HG02588 (cell line): ENCODE measurements around the gene AMACR.
A peak's percentile ranks its signal among the peaks of the same experiment; 100 is the strongest.
"Not testable (repeated sequence)": the region's sequence is repeated elsewhere in the genome, so short reads cannot be mapped to it uniquely, and the experiment has no call there.

ENCODE experiments used
- ATAC-seq: cut with Tn5 transposase; IDR thresholded peaks from one replicate; pipeline ENCODE4 v1.9.1; 2021; ENCODE audit warnings: mild to moderate bottlenecking, moderate library complexity; ENCODE audit not compliant: unreplicated experiment

The AMACR gene

DNA sequence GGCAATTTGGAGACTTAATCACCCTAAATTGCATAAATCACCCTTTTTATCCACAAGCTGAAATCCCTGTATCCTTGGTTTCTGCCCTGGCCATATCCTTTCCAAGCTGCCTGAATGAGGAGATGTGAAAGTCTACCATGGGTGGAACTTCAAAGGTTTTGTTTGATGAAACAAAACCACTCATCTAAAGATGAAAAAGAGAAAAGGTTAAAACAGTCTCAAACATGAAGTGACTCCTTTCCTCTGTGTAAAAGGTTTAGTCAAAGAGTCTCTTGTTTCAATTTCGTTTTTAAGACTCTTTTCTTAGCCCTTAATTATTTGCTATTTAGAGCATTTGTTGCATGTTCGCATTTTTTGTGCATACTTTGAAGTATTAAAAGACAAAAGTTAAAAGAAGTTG is 34.6 kb downstream of the AMACR start:
- ATAC-seq = no peak

DNA sequence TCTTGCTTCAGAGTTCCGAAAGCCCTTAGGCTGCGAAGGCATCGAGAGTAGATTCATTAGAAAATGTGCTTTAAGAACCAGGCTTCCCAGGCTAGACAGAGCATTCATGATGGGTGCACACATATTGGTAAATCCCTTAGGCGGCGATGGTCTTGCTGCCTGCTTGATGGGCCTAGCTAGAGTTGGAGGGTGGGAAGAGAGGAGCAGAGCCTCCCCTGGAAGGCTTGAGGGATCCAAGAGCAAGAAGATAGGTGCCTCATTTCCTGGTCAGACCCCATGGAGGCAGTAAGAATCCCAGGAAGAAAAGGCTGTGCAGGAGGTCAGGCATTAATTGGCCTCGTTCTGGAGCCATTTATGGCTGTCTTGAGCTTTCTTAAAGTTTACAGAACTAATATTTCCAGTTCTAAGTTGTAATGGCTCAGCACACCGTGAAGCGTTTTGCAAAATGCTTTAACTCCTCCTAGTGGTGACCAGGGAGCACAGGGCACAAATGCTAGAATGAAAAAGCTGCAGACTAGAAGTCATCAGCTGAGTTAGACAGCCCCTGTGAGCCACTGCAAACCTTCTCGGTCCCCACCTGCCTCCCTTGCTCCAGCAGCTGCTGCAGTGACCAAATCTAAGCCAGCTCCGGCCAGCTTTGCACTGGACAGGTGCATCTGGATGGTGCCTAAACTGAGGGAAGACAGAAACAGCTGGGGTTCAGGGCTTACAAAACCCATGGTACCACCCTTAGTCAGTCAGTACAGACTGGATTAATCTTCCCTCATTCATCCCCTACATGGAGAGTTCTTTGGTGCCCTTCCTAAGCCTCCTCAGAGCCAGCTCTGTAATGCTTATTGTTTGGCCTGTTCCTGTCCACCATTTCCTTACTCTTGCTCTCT is 38.0 kb downstream of the AMACR start:
- peak; percentile 65 for ATAC-seq

DNA sequence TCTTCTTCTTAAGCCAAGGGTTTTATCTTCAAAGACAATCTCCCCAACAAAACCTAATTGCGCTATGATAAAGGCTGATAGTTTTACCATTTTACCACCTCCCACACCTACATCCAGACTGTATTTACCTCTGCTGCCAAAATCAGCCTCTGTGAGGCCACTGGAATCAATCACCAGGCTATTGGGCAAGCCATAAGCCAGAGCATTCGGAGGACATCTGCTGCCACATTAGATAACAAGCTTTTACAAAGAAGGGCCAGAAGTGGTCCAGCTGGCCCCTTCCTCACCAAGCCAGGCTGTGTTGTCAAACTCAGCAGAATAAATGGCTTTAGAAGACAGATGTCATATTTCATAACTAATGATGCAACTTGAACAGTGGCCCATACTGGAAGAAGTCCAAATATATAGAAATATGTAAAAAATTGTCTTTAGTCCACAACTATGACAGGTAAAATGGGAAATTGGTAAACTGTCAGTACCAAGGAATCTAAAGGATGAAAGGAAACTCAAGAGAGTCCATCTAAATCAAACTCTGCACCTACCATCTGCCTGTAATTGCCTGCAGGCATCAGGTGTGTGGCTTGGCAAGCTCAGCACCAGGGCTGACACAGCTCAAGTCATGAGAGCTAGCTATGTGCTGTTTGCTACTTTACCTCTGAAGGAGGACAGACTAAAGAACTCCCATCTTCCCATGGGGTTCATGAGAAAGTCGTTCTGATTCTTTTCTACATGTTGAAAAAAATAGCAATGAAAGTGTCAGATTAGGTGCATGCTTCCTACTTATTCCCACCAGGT is 39.4 kb downstream of the AMACR start:
- no peak for ATAC-seq

DNA sequence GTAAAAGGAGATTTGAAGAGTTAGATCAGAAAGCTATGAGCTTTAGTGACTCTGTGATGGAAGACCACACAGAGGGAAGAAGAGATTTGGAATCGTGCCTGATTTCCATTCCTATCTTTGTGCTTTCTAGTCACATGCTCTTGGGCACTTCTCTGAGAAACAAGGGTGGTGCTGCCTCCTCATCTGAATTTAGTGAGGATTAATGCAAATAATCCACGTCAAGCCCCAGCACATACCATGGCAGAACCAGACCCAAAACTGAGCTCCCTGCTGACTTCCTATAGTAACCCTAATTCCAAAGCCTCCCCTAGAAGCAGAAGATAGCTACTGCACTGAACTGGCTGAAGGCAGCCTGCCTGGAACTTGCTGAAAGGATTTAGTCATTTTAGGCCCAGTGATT is 41.0 kb downstream of the AMACR start:
- no peak for ATAC-seq

DNA sequence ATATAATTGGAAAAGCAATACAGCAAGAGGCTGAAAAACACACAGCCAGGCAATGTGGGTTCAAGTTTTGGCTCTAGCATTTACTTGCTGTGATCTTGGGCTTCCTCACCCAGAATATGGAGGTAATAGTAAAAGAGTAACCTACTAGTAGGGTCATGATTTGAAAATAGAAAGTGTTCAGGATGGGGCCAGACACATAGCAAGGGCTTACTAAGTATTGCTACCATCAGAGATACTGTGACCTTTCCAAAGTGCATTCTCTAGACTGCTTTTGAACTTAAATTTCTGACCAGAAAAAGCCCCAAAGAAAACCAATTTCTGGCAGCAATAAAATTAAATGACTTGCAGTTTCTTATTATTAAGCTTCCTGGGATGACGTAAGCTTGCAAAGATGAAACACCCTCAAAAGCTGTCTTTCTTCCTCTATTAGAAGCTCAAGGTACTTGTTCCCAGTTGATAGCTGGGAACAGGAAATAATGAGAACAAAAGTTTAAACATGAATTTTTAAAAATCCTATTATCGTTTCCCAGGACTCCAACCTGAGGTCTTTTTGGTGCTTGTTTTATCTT is 43.6 kb downstream of the AMACR start:
- ATAC-seq = no peak

DNA sequence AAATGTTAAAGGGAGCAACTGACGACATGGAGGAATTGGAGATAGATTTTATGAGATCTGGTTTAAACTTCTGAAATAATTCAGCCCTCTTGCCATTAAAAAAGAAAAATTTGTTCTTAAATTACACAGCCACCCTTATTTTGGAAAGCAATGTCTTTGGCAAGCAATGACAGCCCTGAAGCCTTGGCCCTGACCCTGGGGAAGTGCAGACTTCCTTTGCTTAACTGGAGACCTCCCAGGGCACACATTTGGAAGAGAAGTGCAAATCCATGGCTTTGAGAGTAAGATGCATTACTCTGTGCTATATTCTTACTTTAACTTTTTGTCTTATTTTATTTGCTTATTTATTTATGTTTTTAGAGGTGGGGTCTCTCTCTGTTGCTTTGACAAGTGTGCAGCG is 49.7 kb downstream of the AMACR start:
- no peak for ATAC-seq

DNA sequence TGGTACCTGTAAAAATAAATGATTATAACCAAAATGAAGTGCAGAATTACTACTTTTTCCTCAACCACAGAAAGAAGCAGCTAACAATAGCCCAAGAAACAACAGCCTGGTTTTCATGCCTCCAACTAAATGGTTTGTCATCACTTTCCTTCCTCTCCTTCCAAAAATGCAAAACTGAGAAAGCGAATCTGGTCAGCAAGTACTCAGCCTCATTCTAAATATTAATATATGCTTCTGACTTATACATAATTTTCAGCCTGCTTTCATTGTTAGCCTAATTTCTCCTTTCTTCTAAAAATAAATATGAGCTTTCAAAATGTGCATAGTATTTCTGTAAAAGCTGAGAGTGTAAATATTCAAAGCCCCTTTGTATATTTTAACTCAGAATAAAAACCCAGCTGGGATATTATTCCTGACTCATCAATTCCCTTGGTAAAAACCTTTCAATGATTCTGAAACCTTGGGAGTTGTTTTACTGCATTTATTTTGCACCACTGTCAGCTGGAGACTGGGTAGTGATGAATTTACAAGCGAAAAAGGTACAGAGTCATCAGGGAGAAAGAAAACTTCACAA is 50.2 kb downstream of the AMACR start:
- ATAC-seq = no peak

DNA sequence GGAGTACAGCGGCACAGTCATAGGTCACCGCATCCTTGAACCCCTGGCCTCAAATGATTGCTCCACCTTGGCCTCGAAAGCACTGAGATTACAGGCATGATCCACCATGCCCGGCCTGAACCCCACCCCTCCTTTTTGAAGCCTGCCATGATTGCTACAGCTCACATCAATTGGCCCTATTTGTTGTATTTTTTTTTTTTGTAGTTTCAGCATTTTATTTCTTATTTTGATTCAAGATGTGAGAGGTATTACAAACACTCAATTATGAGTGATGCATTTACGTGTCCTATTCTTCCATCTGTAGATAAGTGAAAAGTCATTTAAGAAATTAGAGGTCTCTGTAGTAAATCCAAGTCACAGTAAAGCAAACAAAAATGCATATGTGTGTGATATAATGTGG is 55.7 kb downstream of the AMACR start:
- not testable (repeated sequence) for ATAC-seq

DNA sequence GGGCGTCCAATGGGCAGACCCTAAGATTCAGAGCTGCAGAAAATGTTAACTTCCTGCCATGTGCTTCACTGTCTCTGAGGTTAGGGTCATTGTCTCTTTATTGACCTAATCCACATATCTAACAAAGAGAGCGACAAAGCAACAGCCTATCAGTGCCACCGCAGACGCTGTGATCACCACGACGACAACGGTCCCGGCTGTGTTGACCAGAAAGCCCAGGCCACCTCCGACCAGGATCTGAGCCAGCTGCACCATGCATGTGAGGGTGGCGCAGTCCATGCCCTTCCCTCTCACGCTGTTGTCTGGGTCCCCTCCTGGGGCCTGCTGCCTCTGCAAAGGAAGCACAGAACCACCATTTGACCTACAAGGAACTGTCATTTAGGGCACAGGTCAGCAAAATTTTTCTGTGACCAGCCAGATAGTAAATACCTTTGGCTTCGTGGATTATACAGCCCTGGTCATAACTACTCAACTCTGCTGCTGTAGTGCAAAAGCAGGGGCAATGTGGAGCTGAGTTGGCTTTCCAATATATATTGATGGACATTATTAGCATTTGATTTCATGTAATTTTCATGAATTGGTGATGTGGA is 63.2 kb downstream of the AMACR start:
- no peak for ATAC-seq

DNA sequence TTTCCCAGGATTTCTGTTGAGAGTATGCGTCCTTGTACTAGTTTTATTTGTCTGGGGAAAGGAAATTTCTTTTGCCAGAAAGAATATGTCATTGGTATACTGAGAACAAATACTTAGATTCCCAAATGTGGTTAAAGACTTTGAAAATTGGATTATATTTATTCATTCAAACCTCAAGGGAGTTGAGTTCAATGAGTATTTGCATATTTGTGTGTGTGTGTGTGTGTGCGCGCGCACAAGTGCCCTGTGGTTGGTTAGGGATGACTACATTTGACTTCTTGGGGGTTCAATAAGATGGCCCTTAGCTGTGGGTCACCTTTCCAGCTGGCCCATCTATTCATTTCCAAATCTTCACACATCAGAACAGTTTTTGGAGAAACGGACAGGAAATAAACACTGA is 66.8 kb downstream of the AMACR start:
- no peak for ATAC-seq

DNA sequence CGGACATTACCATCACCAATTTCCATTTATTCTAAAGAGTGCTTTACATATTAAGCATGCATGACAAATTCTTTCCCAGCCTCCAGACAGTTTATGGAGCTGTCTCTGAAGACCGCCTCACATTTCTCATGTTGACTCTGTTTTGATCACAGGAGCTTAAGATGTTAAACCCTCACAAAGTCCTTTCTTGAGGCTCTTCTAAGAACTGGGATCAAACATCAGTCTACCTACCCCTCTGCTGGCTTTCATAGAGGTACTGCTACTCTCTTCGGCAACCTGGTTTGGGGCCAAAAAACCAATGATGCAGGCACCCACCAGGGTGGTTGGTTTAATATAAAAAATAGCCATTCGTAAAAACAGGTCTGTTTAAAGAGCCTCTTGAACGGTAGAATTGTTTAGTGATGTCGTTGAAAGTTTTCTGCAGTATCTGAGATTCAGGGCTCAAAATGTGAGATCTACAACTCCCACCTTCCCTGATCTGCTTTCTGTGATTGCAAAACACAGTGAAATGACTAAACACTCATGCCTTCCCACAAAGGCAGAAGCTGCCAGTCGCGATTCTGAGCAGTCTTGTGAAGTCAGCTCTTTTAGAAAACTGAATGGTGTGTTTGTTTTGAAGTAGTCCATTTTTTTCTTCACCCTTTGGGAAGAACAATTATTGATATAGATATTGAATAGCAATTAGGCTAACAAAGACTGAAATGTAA is 68.1 kb downstream of the AMACR start:
- ATAC-seq = no peak

DNA sequence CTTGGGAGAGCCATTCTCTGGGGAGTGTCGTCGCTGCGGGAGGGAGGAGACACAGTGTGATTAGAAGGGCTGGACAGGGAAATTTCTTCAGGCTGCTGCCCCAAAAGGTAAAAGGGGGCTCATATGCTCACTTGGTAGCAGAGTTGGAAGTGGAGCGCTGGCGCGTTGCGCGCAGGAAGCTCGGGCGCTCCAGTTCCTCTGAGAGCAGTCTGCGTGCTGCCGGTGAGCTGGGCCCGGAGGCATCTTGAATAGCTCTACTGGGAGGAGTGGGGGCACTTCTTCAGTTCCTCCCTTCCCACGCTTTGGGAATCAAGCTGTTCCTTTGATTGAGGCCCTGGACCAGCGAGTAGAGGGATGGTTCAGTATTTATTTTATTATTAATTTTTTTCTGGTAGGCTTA is 69.0 kb downstream of the AMACR start:
- no peak for ATAC-seq

DNA sequence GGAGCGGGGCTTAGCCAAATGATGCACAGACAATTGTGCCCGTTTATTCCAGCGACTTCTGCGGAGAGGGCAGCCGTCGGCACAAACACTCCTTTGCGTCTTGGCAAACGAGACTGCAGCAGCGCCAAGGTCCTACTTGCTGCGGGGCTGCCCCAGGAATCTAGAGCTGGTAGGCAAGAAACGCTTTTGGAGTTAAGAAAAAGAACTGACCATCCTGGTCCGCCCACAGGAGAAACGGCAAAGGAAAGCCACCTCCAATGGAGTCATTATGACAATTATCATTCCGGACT is 69.4 kb downstream of the AMACR start:
- ATAC-seq = no peak

DNA sequence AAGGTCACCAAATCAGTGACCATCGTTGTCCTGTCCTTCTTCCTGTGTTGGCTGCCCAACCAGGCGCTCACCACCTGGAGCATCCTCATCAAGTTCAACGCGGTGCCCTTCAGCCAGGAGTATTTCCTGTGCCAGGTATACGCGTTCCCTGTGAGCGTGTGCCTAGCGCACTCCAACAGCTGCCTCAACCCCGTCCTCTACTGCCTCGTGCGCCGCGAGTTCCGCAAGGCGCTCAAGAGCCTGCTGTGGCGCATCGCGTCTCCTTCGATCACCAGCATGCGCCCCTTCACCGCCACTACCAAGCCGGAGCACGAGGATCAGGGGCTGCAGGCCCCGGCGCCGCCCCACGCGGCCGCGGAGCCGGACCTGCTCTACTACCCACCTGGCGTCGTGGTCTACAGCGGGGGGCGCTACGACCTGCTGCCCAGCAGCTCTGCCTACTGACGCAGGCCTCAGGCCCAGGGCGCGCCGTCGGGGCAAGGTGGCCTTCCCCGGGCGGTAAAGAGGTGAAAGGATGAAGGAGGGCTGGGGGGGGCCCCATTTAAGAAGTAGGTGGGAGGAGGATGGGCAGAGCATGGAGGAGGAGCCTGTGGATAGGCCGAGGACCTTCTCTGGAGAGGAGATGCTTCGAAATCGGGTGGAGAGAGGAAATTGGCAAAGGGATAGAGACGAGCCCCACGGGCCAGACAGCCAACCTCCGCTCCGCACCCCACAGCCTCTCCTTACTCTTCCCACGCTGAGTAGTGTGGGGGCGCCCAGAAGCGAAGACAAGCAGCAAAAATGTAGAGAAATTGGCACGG is 69.9 kb downstream of the AMACR start:
- no peak for ATAC-seq

DNA sequence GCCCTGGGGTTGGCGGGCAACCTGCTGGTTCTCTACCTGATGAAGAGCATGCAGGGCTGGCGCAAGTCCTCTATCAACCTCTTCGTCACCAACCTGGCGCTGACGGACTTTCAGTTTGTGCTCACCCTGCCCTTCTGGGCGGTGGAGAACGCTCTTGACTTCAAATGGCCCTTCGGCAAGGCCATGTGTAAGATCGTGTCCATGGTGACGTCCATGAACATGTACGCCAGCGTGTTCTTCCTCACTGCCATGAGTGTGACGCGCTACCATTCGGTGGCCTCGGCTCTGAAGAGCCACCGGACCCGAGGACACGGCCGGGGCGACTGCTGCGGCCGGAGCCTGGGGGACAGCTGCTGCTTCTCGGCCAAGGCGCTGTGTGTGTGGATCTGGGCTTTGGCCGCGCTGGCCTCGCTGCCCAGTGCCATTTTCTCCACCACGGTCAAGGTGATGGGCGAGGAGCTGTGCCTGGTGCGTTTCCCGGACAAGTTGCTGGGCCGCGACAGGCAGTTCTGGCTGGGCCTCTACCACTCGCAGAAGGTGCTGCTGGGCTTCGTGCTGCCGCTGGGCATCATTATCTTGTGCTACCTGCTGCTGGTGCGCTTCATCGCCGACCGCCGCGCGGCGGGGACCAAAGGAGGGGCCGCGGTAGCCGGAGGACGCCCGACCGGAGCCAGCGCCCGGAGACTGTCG is 70.7 kb downstream of the AMACR start:
- ATAC-seq = no peak

DNA sequence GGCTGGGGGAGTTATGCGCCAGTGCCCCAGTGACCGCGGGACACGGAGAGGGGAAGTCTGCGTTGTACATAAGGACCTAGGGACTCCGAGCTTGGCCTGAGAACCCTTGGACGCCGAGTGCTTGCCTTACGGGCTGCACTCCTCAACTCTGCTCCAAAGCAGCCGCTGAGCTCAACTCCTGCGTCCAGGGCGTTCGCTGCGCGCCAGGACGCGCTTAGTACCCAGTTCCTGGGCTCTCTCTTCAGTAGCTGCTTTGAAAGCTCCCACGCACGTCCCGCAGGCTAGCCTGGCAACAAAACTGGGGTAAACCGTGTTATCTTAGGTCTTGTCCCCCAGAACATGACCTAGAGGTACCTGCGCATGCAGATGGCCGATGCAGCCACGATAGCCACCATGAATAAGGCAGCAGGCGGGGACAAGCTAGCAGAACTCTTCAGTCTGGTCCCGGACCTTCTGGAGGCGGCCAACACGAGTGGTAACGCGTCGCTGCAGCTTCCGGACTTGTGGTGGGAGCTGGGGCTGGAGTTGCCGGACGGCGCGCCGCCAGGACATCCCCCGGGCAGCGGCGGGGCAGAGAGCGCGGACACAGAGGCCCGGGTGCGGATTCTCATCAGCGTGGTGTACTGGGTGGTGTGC is 71.4 kb downstream of the AMACR start, which contains the start of gene RXFP3:
RXFP3 (plus strand) TSS at position 6 of the 636 bp plus-strand sequence; CDS start at position 361, 355 bp downstream.
- ATAC-seq = no peak
